ENCODE measurements around the gene ENOX2.

DNA sequence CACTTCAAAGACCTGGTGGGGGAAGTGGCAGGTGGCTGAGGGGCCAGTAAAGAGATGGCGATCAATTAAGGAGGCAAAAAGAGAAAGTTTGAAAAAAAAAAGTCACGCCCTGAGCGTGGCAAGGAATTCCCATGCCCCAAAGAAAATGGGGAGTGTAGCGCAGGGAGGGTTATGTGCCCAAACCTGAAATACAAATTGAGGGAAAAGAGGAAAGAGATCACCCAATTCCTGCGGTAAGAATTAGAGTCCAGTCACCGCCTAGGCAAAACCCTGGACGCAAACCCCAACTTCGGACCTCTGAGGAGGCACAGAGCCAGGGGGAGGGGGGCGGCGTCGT lies 595 bp downstream of the ENOX2 start:
- TF ChIP-seq, protein P1, sequence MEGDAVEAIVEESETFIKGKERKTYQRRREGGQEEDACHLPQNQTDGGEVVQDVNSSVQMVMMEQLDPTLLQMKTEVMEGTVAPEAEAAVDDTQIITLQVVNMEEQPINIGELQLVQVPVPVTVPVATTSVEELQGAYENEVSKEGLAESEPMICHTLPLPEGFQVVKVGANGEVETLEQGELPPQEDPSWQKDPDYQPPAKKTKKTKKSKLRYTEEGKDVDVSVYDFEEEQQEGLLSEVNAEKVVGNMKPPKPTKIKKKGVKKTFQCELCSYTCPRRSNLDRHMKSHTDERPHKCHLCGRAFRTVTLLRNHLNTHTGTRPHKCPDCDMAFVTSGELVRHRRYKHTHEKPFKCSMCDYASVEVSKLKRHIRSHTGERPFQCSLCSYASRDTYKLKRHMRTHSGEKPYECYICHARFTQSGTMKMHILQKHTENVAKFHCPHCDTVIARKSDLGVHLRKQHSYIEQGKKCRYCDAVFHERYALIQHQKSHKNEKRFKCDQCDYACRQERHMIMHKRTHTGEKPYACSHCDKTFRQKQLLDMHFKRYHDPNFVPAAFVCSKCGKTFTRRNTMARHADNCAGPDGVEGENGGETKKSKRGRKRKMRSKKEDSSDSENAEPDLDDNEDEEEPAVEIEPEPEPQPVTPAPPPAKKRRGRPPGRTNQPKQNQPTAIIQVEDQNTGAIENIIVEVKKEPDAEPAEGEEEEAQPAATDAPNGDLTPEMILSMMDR (IDR thresholded peaks at IDR 0.05): no peak
- TF ChIP-seq POLR2A (IDR thresholded peaks at IDR 0.05): no peak

Data from adrenal gland (tissue), 5 donors.